Measurements from ENCODE around the gene CEP350.
A peak's percentile ranks its signal among the peaks of the same experiment; 100 is the strongest.
"Not testable (repeated sequence)": the region's sequence is repeated elsewhere in the genome, so short reads cannot be mapped to it uniquely, and the experiment has no call there.

Gene CEP350

GRCh38 chr1:180123463-180123936 lies 168.9 kb downstream of the CEP350 start:
- no peak for DNase-seq

GRCh38 chr1:180130651-180131050 lies 176.0 kb downstream of the CEP350 start:
- DNase-seq, result no peak

GRCh38 chr1:180131510-180131909 lies 176.9 kb downstream of the CEP350 start:
- no peak for DNase-seq

- no peak for DNase-seq
Observed at GRCh38 chr1:180133193-180133592, 178.6 kb downstream of the CEP350 start.

GRCh38 chr1:180133688-180134087 lies 179.1 kb downstream of the CEP350 start:
- not testable (repeated sequence) for DNase-seq

GRCh38 chr1:180135535-180135934 lies 180.9 kb downstream of the CEP350 start:
- DNase-seq, result no peak

GRCh38 chr1:180136331-180136967 lies 181.8 kb downstream of the CEP350 start:
- DNase-seq, result no peak

GRCh38 chr1:180136968-180137356 lies 182.4 kb downstream of the CEP350 start:
- no peak for DNase-seq

GRCh38 chr1:180137776-180138175 lies 183.2 kb downstream of the CEP350 start:
- DNase-seq, result no peak

- DNase-seq, result no peak
Observed at GRCh38 chr1:180141381-180141934, 186.8 kb downstream of the CEP350 start.

GRCh38 chr1:180143359-180143758 lies 188.7 kb downstream of the CEP350 start:
- DNase-seq, result no peak

- no peak for DNase-seq
Observed at GRCh38 chr1:180144659-180145357, 190.2 kb downstream of the CEP350 start.

- DNase-seq, result no peak
Observed at GRCh38 chr1:180145446-180145845, 190.8 kb downstream of the CEP350 start.

- DNase-seq, result peak; percentile 23 to 70
Observed at GRCh38 chr1:180150982-180151381, 196.4 kb downstream of the CEP350 start.

- DNase-seq, result peak; percentile 39 to 72
Observed at GRCh38 chr1:180151508-180151907, 196.9 kb downstream of the CEP350 start.

GRCh38 chr1:180152588-180152987 lies 198.0 kb downstream of the CEP350 start:
- no peak for DNase-seq

GRCh38 chr1:180153032-180153431 lies 198.4 kb downstream of the CEP350 start:
- no peak for DNase-seq

GRCh38 chr1:180154003-180154324 lies 199.4 kb downstream of the CEP350 start:
- DNase-seq, result no peak

- peak; percentile 72 to 92 for DNase-seq
Observed at GRCh38 chr1:180154325-180155181, 199.9 kb downstream of the CEP350 start, which contains the start of gene QSOX1. Gene QSOX1, plus strand, starts transcription at chr1:180154869. Its CDS starts 39 bp downstream, at chr1:180154908.

GRCh38 chr1:180155182-180155682 lies 200.6 kb downstream of the CEP350 start:
- DNase-seq, result no peak

- DNase-seq, result no peak
Observed at GRCh38 chr1:180156201-180156600, 201.6 kb downstream of the CEP350 start.

GRCh38 chr1:180156631-180157091 lies 202.1 kb downstream of the CEP350 start:
- no peak for DNase-seq

- DNase-seq, result no peak
Observed at GRCh38 chr1:180157108-180157507, 202.5 kb downstream of the CEP350 start.

All from NCI-H446 (cell line).